Right lobe of liver (tissue), 6 donors: ENCODE results near the gene PPIE. TPM values are rescaled to one million over a fixed set of nuclear protein-coding genes. Genes with fewer than 3 reads are reported as not detected.
"Not testable (repeated sequence)": the region's sequence is repeated elsewhere in the genome, so short reads cannot be mapped to it uniquely, and the experiment has no call there.

ENCODE experiments used
- ATAC-seq, 4 donors: fragments of 200-7000 bp; cut with Tn5 transposase; one replicate each; pipeline ENCODE4 v1.9.1; 2020; ENCODE audit warnings: mild to moderate bottlenecking in 4 of 4, moderate library complexity in 4 of 4
- DNase-seq, 3 donors: peaks; one replicate each; pipeline ENCODE4 v3.0.0-alpha.2; 2020
- H3K27ac ChIP-seq, 3 donors: fragments of 200-600 bp; one replicate each; pipeline ENCODE4 v1.8.0; 2022
- H3K27me3 ChIP-seq, 2 donors: fragments of 200-600 bp; one replicate each; pipeline ENCODE4 v1.8.0; 2022
- H3K36me3 ChIP-seq, 4 donors: fragments of 200-600 bp; sonication (generic) in 1 of 4; one replicate each; pipeline versions ENCODE4 v1.5.1 to v1.8.0; 2017 to 2022; ENCODE audit warnings: control low read depth in 1 of 4
- H3K4me1 ChIP-seq, 4 donors: fragments of 200-600 bp; sonication (generic) in 1 of 4; one replicate each; pipeline versions ENCODE4 v1.5.1 to v1.8.0; 2017 to 2022; ENCODE audit warnings: control low read depth in 1 of 4
- H3K4me3 ChIP-seq, 3 donors: fragments of 200-600 bp; one replicate each; pipeline ENCODE4 v1.8.0; 2022
- H3K9me3 ChIP-seq, 4 donors: fragments of 200-600 bp; sonication (generic) in 1 of 4; one replicate each; pipeline versions ENCODE4 v1.5.1 to v1.8.0; 2017 to 2022; ENCODE audit warnings: control low read depth in 1 of 4
- POLR2A ChIP-seq: fragments of 450-650 bp; IDR thresholded peaks from one replicate; pipeline ENCODE4 v1.6.1; 2017; ENCODE audit warnings: antibody characterized with exemption, mild to moderate bottlenecking
- WGBS: methylation state at CpG from one replicate; pipeline ENCODE4 v1.1.6; 2018; ENCODE audit warnings: low coverage, low lambda C conversion rate; ENCODE audit not compliant: insufficient coverage; ENCODE audit errors: missing lambda C conversion rate; 5-methylcytosine and 5-hydroxymethylcytosine counted together
- intact Hi-C, 2 donors: fragments of 100-400 bp; cut with DNase I; formaldehyde crosslinking; loops; one replicate each; pipeline versions ENCODE4 v1.11.2 to v1.14.1; 2022
- total RNA-seq, 6 experiments: library from RNA; depleted of rRNA in 2 of 6; stranded (reverse); fragments of >200 nt in 2 of 6; fragmentation: NEBNext Ultra II Directional in 3 of 6; extraction: Animal tissue kit (Norgen Biotek cat#: 25700) in 3 of 6; gene quantifications; one replicate each; pipeline versions ENCODE4 v1.1.0 to v1.2.4, GENCODE V29; 2016 to 2023
- TF ChIP-seq, protein P1 (sequence below), 4 donors: fragments of 200-600 bp in 3 of 4; fragments of 450-650 bp in 1 of 4; IDR thresholded peaks; one replicate each; pipeline versions ENCODE4 v1.5.1 to v1.8.0; 2016 to 2022; ENCODE audit warnings: antibody characterized with exemption in 4 of 4, mild to moderate bottlenecking in 2 of 4
- donor health status: DM: no; HTN: yes; CAD: no.
- donor health status: DM: no; HTN: no; CAD: no.
- donor health status: DM: no; HTN: no; CAD: no.
- donor health status: DM: no; HTN: yes; CAD: no.
- donor health status: DM: no; HTN: yes; CAD: no.

Gene PPIE
- total RNA-seq, 6 experiments from 2014 or later = 16.2 to 24.9 (median 20.7) TPM

GRCh38 chr1:39761016-39761415 is 22.3 kb downstream of the PPIE start:
- Histone ChIP-seq H3K36me3 (peaks cover 0 to 18% (median 3%) of the 10 kb centered on the region in 4 donors), H3K27ac (no peak overlapping the region)
- 89% methylated on average over 5 of the region's 9 CpGs for WGBS

GRCh38 chr1:39761557-39762260 is 23.0 kb downstream of the PPIE start:
- Histone ChIP-seq H3K4me1 (no peaks in the 10 kb centered on the region), H3K4me3 (no peak overlapping the region), H3K27me3 (no peaks in the 10 kb centered on the region), H3K9me3 (no peaks in the 10 kb centered on the region), H3K36me3 (peaks cover 0 to 18% (median under 1%) of the 10 kb centered on the region in 4 donors), H3K27ac (no peak overlapping the region)
- no peak for TF ChIP-seq POLR2A
- TF ChIP-seq, protein P1, sequence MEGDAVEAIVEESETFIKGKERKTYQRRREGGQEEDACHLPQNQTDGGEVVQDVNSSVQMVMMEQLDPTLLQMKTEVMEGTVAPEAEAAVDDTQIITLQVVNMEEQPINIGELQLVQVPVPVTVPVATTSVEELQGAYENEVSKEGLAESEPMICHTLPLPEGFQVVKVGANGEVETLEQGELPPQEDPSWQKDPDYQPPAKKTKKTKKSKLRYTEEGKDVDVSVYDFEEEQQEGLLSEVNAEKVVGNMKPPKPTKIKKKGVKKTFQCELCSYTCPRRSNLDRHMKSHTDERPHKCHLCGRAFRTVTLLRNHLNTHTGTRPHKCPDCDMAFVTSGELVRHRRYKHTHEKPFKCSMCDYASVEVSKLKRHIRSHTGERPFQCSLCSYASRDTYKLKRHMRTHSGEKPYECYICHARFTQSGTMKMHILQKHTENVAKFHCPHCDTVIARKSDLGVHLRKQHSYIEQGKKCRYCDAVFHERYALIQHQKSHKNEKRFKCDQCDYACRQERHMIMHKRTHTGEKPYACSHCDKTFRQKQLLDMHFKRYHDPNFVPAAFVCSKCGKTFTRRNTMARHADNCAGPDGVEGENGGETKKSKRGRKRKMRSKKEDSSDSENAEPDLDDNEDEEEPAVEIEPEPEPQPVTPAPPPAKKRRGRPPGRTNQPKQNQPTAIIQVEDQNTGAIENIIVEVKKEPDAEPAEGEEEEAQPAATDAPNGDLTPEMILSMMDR (IDR thresholded peaks at IDR 0.05) = no peak
- DNase-seq (peak in 1 of 3 donors; percentile 30), ATAC-seq (no peak)
- 85% methylated on average over 8 of the region's 16 CpGs for WGBS
- intact Hi-C loops = no loop called here

More at GRCh38 chr1:39761016-39761415, 22.3 kb downstream of the PPIE start:
- Histone ChIP-seq H3K4me1 (no peaks in the 10 kb centered on the region), H3K9me3 (no peaks in the 10 kb centered on the region), H3K4me3 (no peak overlapping the region), H3K27me3 (no peaks in the 10 kb centered on the region)
- no peak for ATAC-seq
- no peak for TF ChIP-seq POLR2A
- TF ChIP-seq, protein P1 (IDR thresholded peaks at IDR 0.05) = no peak
- peak in 1 of 3 donors; percentile 32 for DNase-seq
- intact Hi-C loops = no loop called here

- Histone ChIP-seq H3K4me3 (no peak overlapping the region), H3K27ac (no peak overlapping the region), H3K27me3 (no peaks in the 10 kb centered on the region), H3K9me3 (no peaks in the 10 kb centered on the region), H3K36me3 (peaks cover 0 to 9% (median 0%) of the 10 kb centered on the region in 4 donors), H3K4me1 (no peaks in the 10 kb centered on the region)
- intact Hi-C loops = no loop called here
- peak in 1 of 3 donors; percentile 38 for DNase-seq
- no peak for TF ChIP-seq POLR2A
- TF ChIP-seq, protein P1 (IDR thresholded peaks at IDR 0.05) = no peak
- 90% methylated on average over 2 of the region's 30 CpGs for WGBS
- no peak for ATAC-seq
Observed at GRCh38 chr1:39762550-39763540, 24.2 kb downstream of the PPIE start.

GRCh38 chr1:39763619-39764374 is 25.1 kb downstream of the PPIE start:
- ATAC-seq, H3K9me3 ChIP-seq, H3K4me3 ChIP-seq, H3K36me3 ChIP-seq, H3K27ac ChIP-seq, H3K27me3 ChIP-seq, intact Hi-C loops, H3K4me1 ChIP-seq: not testable (repeated sequence)
- DNase-seq = peak in 1 of 3 donors; percentile 37
- 76% methylated on average over 10 of the region's 18 CpGs for WGBS

DNA sequence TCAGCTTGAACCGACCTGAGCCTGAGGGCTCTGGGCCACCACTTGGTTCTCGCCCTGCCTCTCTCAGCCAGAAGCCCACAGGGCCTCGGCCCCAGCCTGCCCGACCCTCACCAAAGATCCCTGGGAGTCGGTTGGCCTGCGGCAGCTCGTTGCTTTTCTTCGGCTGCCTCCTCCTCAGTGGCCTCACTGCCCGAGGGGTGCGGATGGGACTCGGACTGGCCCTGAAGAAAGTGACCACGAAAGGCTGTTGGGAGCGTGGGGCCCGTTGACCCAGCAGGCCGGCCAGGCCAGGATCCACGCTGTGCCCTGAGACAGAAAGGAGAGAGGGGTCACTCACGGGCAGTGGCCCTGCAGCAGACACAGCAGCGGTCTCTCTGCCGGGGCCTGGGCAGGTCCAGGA is 25.8 kb downstream of the PPIE start:
- H3K4me1 ChIP-seq, intact Hi-C loops, H3K9me3 ChIP-seq, H3K36me3 ChIP-seq, ATAC-seq, H3K27ac ChIP-seq, H3K27me3 ChIP-seq, H3K4me3 ChIP-seq: not testable (repeated sequence)
- no CpG with 5 or more reads among the region's 19 CpGs for WGBS
- DNase-seq = peak in 1 of 3 donors; percentile 20

- H3K4me1 ChIP-seq, H3K9me3 ChIP-seq, H3K36me3 ChIP-seq, intact Hi-C loops, H3K27ac ChIP-seq, H3K27me3 ChIP-seq, H3K4me3 ChIP-seq: not testable (repeated sequence)
- DNase-seq (peak in 1 of 3 donors; percentile 12), ATAC-seq (peak; percentile 87 to 95 (median 88))
- 21% methylated on average over 3 of the region's 5 CpGs for WGBS
Observed at GRCh38 chr1:39766466-39766865, 27.8 kb downstream of the PPIE start.

- DNase-seq, H3K9me3 ChIP-seq, H3K27ac ChIP-seq, H3K4me1 ChIP-seq, intact Hi-C loops, H3K4me3 ChIP-seq, H3K36me3 ChIP-seq, ATAC-seq, H3K27me3 ChIP-seq: not testable (repeated sequence)
- 72% methylated on average over 2 of the region's 19 CpGs for WGBS
Observed at GRCh38 chr1:39769502-39769901, 30.8 kb downstream of the PPIE start.
